Measurements from ENCODE around the gene ADCY7.

GRCh38 chr16:50228364-50228868 is 37.9 kb upstream of the ADCY7 start:
- TF ChIP-seq, protein P1, sequence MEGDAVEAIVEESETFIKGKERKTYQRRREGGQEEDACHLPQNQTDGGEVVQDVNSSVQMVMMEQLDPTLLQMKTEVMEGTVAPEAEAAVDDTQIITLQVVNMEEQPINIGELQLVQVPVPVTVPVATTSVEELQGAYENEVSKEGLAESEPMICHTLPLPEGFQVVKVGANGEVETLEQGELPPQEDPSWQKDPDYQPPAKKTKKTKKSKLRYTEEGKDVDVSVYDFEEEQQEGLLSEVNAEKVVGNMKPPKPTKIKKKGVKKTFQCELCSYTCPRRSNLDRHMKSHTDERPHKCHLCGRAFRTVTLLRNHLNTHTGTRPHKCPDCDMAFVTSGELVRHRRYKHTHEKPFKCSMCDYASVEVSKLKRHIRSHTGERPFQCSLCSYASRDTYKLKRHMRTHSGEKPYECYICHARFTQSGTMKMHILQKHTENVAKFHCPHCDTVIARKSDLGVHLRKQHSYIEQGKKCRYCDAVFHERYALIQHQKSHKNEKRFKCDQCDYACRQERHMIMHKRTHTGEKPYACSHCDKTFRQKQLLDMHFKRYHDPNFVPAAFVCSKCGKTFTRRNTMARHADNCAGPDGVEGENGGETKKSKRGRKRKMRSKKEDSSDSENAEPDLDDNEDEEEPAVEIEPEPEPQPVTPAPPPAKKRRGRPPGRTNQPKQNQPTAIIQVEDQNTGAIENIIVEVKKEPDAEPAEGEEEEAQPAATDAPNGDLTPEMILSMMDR (IDR thresholded peaks at IDR 0.05; ENCODE audit: poor library complexity) = no peak
- TF ChIP-seq EZH2phosphoT487 (IDR thresholded peaks at IDR 0.05; ENCODE audit: low read depth, severe bottlenecking, unreplicated experiment) (no peak), EZH2 (IDR thresholded peaks at IDR 0.05; ENCODE audit: borderline replicate concordance) (no peak)
